Mammary epithelial cell (primary cell): ENCODE measurements around the gene FAM200B.

Experiments
- CTCF ChIP-seq, 2 donors: IDR thresholded peaks in 1 of 2; conservative IDR thresholded peaks in 1 of 2; 2 replicates each; pipeline ENCODE4 v1.5.1; 2011 to 2012; ENCODE audit warnings: inconsistent platforms in 2 of 2, low read length in 2 of 2, mild to moderate bottlenecking in 2 of 2, control low read depth in 1 of 2, low read depth in 1 of 2; ENCODE audit not compliant: insufficient read depth in 1 of 2; ENCODE audit errors: extremely low read depth in 1 of 2
- EZH2 ChIP-seq: IDR thresholded peaks from 2 replicates; pipeline ENCODE4 v1.6.1; 2012; ENCODE audit warnings: low read length, inconsistent platforms, borderline replicate concordance

GRCh38 chr4:15658136-15658770, 23.4 kb upstream of the FAM200B start:
- TF ChIP-seq EZH2 (no peak), CTCF (conservative IDR thresholded peaks at IDR 0.05 in 1 of 2, IDR thresholded peaks at IDR 0.05 in 1 of 2; ENCODE audit: extremely low read depth in 1 of 2, insufficient read depth in 1 of 2, low read depth in 1 of 2, low read length in 2 of 2) (no peak)
